AG09309 (cell line): ENCODE data around the gene MZF1.

Experiments used
- DNase-seq: peaks from one replicate; pipeline ENCODE4 v3.0.0-alpha.2; 2010; ENCODE audit warnings: low read depth
- H3K4me3 ChIP-seq: 2 replicates; pipeline ENCODE4 v1.5.1; 2011; ENCODE audit warnings: mild to moderate bottlenecking, low read depth, low read length, moderate library complexity; ENCODE audit not compliant: control insufficient read depth
- TF ChIP-seq, protein P1 (sequence below): IDR thresholded peaks from 2 replicates; pipeline ENCODE4 v1.5.1; 2011; ENCODE audit warnings: mild to moderate bottlenecking, low read depth, low read length, inconsistent platforms; ENCODE audit not compliant: insufficient read depth, control insufficient read depth; ENCODE audit errors: missing control alignments

MZF1 gene

GRCh38 chr19:58521651-58522050, 51.5 kb downstream of the MZF1 start:
- H3K4me3 ChIP-seq = no peak overlapping the region
- no peak for DNase-seq
- TF ChIP-seq, protein P1, sequence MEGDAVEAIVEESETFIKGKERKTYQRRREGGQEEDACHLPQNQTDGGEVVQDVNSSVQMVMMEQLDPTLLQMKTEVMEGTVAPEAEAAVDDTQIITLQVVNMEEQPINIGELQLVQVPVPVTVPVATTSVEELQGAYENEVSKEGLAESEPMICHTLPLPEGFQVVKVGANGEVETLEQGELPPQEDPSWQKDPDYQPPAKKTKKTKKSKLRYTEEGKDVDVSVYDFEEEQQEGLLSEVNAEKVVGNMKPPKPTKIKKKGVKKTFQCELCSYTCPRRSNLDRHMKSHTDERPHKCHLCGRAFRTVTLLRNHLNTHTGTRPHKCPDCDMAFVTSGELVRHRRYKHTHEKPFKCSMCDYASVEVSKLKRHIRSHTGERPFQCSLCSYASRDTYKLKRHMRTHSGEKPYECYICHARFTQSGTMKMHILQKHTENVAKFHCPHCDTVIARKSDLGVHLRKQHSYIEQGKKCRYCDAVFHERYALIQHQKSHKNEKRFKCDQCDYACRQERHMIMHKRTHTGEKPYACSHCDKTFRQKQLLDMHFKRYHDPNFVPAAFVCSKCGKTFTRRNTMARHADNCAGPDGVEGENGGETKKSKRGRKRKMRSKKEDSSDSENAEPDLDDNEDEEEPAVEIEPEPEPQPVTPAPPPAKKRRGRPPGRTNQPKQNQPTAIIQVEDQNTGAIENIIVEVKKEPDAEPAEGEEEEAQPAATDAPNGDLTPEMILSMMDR = no peak

DNA sequence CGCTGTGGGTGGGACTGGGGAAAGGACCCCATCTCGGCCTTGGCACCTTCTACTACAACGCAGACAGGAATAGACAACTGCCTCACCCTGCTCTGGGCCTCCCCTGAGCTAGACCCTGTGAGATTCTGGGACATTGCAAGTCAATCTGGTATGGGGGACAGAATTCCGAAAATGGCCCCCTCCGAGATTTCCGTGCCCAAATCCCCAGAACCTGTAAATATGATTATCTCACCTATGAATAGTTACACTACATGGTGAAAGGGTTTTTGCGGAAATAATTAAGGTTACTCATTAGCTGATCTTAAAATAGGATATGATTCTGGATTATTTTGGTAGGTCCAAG, 52.9 kb downstream of the MZF1 start:
- TF ChIP-seq, protein P1 = no peak
- peak overlapping the region; percentile 63 for H3K4me3 ChIP-seq
- no peak for DNase-seq

- TF ChIP-seq, protein P1 = peak; percentile 75
- peak; percentile 86 for DNase-seq
- peak within 1 kb of the TSS; percentile 63 for H3K4me3 ChIP-seq
Observed at GRCh38 chr19:58519355-58520256, 53.5 kb downstream of the MZF1 start, which contains the start of gene ZBTB45. Gene ZBTB45 (minus strand): TSS chr19:58519810. CDS start chr19:58517673, 2,137 bp downstream.

DNA sequence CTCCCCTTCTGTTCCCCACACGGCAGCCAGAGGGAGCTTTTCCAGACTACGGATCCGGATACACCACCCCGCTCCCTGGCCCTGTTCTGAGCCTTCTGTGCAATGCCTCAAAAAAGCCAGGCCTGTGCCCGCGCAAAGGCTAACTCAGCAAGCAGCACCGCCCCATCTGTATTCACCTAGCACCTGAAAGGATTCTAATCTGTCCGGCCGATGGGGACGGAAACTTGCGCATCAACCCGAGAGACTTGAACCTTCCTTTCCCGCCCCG, 54.1 kb downstream of the MZF1 start:
- peak overlapping the region; percentile 63 for H3K4me3 ChIP-seq
- TF ChIP-seq, protein P1 = peak; percentile 83
- peak; percentile 14 for DNase-seq

DNA sequence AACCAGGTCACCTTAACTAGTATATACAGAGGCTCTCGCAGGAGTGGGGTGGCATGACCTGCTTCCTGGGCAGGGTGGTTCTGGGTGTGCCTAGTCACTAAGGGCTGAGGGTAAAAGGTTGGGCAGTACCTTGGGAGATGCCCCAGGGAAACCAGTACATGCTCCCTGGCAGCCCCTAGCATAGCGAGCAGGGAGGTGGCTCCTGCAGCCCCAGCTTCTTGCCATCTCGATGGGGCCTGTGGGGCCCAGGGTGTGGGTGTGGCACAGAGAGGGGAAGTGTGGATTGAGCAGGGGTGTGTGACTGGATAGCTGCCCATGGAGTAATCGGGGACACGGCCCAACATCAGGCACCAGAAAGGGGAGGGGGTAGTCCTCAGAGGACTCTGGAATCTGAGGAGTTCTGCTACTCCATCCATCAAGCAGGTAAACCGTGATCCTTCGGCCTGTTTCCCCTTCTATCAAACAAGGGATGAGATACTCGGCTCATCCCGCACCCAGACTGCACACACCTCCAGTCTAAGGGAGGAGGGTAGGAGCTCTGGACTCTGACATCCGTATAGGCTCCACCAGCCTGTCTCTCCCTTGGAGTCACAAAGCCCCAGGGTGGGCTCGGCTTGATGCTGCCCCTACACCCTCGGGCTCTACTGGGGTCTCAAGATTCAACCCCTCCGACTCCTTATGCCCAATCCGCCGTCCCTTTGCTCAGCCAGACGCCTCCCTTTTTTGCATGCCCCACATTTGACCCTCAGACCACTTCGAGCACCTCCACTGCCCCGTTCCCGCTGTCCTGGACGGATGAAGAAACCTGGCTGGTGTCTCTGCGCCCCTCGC, 54.7 kb downstream of the MZF1 start:
- TF ChIP-seq, protein P1 = no peak
- peak overlapping the region; percentile 63 for H3K4me3 ChIP-seq
- DNase-seq = no peak

GRCh38 chr19:58516964-58517833, 55.9 kb downstream of the MZF1 start:
- no peak overlapping the region for H3K4me3 ChIP-seq
- DNase-seq = no peak
- TF ChIP-seq, protein P1 = peak; percentile 5
